ENCODE data around the gene RGMA. TPM values are rescaled to one million over a fixed set of nuclear protein-coding genes. Genes with fewer than 3 reads are reported as not detected.

RGMA gene
- total RNA-seq, 2 donors from 2014 or later, result 10.2 to 18.4 TPM

DNA sequence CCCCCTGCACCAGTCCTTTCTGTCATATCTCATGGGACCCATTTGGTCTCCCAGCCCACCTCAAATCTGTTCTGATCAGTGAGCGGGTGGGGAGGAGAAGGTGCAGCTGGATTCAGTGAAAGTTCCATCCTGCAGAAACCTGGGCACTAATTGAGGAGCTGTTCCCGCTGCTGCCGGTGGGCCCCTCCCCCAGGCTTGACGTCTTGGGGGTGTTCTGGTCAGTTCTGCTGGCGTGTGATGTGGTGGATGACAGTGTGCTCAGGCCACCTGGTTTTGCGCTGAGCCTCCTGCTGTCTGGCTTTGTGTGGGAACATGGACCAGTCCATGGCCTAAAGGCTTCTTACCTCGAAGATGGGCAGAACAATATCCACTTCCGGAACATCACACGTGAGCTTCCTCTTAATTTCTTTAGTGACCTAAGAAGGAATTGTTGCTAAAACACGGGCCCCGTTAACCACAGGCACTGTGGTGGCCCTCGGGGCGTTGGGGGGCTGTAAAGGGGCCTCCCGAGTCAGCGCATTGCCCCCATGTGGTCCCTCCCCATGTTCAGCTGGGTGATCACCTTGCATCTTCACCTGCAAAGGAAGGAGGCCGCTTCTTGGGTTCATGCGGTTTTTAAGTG lies 59.7 kb downstream of the RGMA start:
- peak; percentile 52 for DNase-seq
- intact Hi-C loops (cut with DNase I), result no loop called here
- peak in 1 of 2 donors; percentile 5 for ATAC-seq

DNA sequence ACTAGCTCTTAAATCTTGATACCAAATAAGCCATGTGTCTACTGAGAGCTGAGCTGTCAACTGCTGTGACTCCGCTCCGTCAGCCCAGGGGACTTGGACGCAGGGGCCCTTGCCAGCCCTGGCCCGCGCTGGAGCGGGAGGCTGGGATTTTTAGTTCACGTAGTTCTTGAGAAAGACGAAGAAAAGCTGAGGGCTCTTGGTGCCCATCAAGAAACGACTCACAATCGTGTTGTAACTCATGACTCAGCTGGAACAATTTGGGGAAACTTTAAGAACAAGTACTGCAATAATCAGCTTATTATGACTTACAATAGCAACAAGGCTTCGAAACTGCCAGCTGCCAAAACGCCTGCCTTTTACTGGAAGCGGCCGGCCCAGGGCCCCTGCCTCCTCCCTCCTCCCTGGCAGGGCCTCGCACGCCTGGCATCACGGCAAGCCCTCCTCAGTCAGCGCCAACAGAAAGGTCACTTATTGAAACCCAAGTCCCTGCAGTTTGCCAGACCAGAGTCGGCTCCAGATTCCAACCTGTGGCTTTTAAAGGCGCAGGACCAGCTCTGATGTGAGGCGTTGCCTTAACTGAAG lies 60.3 kb downstream of the RGMA start:
- peak; percentile 87 for DNase-seq
- intact Hi-C loops (cut with DNase I), result no loop called here

DNA sequence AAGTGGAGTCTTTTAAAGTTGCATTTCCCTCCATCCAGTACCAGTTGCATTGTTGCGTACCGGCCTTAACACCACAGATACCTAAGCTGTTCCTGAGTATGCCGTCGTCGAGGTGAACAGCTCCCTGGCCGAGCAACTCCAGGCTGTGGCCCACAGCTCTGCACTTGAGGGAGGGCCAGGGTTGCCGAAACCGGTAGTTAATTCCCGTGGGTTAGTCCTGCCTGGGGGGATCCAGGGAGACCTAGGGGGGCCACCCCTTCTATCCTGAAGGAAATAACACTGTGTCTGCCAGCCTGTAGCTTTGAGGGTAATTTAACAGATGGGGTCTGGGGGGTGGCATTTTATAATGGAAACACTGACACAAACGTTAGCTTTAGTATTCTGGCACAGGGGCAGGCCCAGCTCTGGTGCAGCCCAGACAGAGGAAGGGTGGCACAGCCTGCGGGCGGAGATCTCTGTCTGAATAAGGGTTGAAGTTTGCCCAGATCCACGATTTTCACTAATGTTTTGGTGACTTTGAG lies 60.8 kb downstream of the RGMA start:
- no peak for DNase-seq
- ATAC-seq, result peak in 1 of 2 donors; percentile 2
- intact Hi-C loops (cut with DNase I), result no loop called here

More for the DNA sequence above, 60.3 kb downstream of the RGMA start:
- ATAC-seq, result peak; percentile 70 to 84

DNA sequence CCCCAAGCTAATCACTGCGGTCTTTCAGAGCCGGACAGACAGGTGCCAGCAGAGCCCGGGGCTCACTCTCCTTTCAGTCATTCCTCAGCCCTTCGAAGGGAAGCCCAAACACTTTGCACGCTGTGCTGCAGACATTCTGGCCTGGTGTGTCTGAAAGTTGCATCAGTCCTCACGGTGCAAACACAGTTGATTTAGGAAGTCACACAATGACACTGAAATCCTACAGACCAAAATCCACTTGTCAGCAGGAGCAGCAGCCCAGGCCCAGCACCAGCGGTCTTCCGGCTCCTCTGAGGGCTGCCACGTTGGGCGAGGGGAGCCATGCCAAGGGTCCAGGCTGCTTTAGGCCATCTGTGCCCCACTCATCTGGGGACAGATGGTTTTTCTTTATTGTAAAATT lies 61.6 kb downstream of the RGMA start:
- DNase-seq (no peak), ATAC-seq (no peak)
- intact Hi-C loops (cut with DNase I), result no loop called here

DNA sequence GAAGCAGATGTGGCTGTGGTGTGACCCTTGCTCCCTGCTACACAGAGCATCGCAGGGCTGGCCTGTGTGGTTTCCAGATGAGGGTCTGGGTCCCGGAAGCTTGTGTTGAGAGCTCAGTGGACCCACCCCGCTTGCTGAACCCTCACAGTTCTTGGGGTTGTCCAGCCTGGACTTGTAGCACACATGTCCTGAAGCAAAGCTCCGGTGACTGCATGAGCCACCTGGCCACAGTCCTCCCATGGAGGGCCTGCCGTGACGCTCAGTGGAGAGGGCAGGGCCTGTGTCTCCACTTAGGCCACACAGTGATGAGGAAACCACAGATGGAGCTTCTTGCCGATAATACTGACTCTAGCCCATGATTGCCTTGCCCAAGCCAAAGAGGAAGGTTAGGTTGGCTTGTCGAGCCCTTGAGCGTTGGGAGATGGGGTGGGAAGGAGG lies 62.6 kb downstream of the RGMA start:
- DNase-seq (no peak), ATAC-seq (no peak)
- intact Hi-C loops (cut with DNase I), result no loop called here

DNA sequence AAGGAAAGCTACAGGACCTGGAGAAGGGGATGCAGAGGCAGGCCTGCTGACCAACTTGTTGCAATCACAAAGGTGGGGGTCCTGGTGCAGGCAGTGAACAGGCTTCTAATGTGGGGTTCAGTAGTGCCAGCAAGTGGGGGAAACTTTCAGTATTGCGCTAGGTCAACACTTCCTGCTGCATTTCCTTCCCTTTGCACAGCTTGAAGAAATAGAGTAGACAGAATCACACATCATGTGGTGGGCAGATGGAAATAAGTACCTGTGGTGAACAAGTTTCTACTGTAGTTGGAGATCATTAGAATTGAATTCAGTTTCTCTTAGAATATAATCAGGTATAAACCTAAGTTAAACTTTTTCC lies 63.4 kb downstream of the RGMA start:
- intact Hi-C loops (cut with DNase I), result no loop called here
- ATAC-seq, result no peak
- DNase-seq, result no peak

DNA sequence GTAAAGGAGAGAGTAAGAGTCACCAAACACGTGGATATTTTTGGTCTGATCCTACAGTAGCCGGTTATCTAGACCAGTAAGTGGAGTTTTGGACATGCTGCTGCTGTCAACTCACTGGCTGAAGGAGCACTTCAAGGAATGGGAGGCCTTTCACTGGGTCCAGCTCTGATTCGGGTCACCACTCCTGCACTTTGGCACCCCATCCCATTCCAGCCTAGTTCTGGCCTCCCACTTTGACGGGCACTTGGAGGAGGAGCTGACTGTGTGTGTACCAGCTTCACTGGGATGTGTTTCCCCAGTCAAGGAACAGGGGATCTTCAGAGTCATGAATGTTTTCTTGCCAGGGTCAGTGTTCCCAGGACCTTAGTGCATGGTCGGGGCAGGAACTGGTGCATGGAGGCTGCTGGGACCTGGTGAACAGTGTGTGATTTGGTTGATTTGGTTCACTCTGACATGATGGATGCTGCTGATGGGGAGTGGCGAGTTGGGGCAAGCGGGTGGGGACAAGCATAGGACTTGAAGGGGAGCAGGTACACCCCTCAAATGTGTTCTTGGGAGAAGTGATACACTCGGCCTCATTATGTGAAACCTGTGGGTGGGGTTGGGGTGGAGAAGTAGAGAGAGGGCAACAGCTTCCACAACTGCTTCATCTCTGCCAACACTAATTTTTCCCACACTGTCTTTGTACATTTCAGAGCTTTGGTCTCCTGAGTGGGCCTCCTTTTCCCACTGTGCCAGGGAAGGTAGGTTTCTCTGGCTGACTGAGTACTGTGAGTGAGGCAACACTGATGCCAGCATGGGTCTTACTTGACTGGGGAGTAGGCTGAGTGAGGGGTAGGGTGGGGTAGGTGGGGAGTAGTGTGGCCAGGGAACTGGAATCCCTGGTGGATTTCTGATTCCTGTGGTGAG lies 64.0 kb downstream of the RGMA start:
- intact Hi-C loops (cut with DNase I), result no loop called here
- DNase-seq (no peak), ATAC-seq (no peak)

DNA sequence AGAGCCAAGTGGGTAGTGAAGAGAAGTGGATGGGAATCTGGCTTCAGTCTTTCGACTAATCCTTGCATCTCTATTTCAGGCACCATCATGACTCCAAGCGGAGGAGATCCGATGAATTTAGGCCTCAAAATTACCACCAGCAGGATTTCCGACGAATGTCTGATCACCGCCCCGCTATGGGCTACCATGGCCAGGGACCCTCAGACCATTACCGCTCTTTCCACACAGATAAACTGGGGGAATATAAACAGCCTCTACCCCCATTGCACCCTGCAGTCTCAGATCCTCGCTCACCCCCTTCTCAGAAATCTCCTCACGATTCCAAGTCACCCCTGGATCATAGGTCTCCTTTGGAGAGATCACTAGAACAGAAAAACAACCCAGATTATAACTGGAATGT lies 64.7 kb downstream of the RGMA start:
- intact Hi-C loops (cut with DNase I), result no loop called here
- ATAC-seq, result no peak
- DNase-seq, result no peak

DNA sequence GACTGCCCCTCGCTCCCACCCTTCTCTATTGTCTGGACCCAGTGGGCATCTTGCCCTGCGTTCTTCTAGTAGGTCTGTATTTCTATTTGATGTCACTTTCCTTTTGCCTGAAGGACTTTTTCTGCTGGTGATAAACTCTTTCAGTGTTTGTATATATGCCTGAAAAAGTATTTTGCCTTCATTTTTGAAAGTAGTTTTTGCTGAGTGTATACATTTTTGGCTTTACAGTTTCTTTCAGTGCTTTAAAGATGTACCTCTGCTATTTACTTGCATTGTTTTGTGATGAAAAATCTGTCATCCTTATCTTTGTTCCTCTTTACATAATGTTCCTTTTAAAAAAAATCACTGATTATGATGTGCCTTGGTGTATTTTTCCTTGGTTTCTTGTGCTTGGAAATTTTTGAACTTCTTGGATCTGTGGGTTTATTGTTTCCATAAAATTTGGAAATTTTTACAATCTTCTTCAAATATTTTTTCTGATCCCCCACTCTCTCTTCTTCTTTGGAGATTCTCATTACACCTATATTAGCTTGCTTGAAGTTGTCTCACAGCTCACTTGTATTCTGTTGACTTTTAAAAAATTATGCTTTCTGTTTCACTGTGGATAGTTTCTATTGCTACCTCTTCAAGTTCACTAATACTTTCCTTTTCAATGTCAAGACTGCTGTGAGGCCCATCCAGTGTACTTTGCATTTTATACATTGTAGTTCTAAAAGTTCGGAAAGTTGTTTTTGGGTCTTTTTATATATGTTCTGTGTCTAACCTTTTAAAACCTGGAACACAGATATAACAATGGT lies 67.8 kb downstream of the RGMA start:
- ATAC-seq (no peak), DNase-seq (no peak)
- intact Hi-C loops (cut with DNase I), result no loop called here

DNA sequence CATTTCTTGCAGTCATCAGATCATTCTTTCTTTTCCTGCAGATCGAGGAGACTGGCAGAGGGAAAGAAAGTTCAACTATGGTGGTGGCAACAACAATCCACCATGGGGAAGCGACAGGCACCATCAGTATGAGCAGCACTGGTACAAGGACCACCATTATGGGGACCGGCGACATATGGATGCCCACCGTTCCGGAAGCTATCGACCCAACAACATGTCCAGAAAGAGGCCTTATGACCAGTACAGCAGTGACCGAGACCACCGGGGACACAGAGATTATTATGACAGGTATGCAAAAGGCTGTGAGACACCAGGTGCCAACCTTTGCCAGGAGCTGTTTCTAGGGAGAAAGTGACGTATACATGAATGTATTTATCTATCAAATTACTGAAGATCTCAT lies 69.0 kb downstream of the RGMA start:
- ATAC-seq, result no peak
- no peak for DNase-seq
- intact Hi-C loops (cut with DNase I), result loop anchor here in 1 of 2 donors (10.0 kb wide), 1 partner anchor 75 kb away; no protein-coding TSS in a partner anchor

DNA sequence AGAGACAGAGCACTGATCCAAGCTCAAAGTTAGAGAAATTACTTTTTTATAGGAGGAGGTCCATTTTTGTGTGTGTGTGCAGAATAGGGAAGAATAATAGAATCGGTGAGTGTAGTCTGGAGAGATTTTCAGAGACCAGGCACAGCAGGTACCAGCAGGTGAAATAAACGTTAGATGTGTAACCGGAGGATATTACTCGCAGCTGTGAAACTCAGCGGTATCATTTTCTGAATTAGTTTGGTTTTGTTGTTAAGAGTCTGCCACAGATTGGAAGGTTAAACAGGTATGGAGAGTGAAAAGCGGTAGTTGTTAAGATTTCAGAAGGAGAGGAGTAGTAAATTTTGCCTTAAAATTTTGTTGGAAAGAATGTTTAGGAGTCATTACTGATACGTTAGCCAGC lies 69.9 kb downstream of the RGMA start:
- DNase-seq, result no peak
- intact Hi-C loops (cut with DNase I), result loop anchor here in 1 of 2 donors (10.0 kb wide), 1 partner anchor 74 kb away; no protein-coding TSS in a partner anchor
- no peak for ATAC-seq

DNA sequence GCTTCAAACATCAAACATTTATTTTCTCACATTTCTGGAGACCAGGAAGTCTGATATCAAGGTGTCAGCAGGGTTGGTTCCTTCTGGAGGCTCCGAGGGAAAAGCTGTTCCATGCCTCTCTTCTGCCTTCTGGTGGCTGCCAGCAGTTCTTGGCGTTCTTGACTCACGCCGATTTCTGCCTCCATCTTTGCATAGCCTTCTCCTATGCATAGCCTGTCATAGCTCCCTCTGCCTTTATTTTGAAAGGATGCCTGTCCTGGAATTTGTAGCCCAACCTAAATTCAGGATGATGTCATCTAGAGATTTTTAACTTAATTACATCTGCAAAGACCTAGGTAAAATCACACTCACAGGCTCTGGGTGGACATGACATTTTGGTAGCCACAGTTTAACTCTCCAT lies 70.4 kb downstream of the RGMA start:
- DNase-seq (no peak), ATAC-seq (peak in 1 of 2 donors; percentile 24)
- intact Hi-C loops (cut with DNase I), result loop anchor here in 1 of 2 donors (10.0 kb wide), 1 partner anchor 74 kb away; no protein-coding TSS in a partner anchor

DNA sequence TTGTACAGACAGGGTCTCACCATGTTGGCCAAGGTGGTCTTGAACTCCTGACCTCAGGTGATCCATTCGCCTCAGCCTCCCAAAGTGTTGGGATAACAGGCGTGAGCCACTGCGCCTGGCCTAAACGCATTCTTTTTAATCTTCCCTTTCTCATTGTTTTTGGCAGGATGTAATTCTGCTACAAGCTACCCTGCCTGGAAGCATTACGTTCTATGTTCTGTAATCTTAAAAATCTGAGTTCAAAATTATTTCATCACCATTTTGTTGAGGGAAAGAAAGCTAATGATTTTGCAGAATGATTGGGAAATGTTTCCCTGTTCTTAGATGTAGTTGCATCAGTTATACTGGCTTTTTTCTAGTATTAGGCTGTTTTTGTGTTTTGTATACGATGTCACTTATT lies 71.5 kb downstream of the RGMA start:
- DNase-seq, result no peak
- peak in 1 of 2 donors; percentile 36 for ATAC-seq
- intact Hi-C loops (cut with DNase I), result loop anchor here in 1 of 2 donors (10.0 kb wide), 1 partner anchor 73 kb away; no protein-coding TSS in a partner anchor

DNA sequence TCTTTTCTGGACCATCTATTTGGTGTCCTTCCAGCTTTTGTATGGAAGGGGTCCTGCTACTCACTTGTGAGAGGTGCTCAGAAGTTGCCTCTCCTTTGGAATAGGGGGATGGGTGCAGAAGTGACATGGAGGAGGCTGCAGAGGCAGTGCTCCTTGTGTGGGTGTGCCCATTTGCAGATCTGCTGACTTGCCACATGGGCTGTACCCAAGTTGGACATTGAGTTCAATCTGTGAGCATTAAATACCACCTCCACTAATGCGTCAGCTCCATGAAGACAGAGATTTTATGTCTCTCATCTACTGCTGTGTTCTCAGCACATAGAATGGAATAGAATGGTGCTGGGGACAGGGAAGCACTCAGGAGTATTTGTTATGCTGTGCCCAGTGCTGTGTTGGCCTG lies 76.2 kb downstream of the RGMA start:
- no peak for ATAC-seq
- intact Hi-C loops (cut with DNase I), result loop anchor here in 1 of 2 donors (10.0 kb wide), 1 partner anchor 68 kb away; no protein-coding TSS in a partner anchor
- no peak for DNase-seq

DNA sequence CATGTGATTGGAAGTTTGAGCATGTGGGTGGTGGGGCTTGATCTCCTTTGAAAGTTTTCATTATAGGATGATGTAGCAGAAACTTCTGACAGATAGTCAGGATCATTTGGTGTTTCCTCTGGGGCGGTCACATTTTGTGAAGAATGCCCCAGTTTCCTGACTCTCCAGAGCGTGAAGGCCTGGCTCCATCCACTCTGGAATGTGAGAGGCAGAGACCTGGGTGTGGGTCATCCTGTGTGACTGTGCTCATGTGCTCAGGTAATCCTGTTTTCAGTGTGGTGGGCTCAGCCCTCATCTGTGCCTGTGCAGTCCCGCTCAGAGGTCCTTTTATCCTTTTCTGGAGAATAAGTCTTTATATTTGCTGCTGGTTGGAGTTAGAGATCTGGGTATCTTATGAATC lies 81.0 kb downstream of the RGMA start:
- DNase-seq (no peak), ATAC-seq (no peak)
- intact Hi-C loops (cut with DNase I), result loop anchor here in 1 of 2 donors (10.0 kb wide), 1 partner anchor 213 kb away; no protein-coding TSS in a partner anchor

DNA sequence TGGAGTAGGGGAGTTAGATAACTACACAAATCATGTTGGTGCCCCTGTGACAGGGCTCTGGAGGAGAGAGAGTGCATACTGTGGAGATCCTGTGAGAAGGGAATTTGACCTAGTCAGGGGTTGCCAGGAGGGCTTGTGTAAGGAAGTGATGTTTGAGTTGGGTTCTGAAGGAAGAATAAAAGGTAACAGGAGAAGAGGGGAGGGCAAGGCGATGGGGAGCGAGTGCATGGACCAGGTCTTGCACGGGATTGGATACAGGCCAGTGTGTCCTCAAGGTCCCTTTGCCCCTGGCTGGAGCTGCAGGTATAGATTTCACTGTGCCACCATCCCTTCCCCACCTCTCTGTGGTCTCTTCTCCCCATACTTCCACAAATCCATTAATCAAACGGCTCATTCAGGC lies 83.9 kb downstream of the RGMA start:
- intact Hi-C loops (cut with DNase I), result loop anchor here in 1 of 2 donors (10.0 kb wide), 1 partner anchor 210 kb away; no protein-coding TSS in a partner anchor
- DNase-seq (no peak), ATAC-seq (no peak)

DNA sequence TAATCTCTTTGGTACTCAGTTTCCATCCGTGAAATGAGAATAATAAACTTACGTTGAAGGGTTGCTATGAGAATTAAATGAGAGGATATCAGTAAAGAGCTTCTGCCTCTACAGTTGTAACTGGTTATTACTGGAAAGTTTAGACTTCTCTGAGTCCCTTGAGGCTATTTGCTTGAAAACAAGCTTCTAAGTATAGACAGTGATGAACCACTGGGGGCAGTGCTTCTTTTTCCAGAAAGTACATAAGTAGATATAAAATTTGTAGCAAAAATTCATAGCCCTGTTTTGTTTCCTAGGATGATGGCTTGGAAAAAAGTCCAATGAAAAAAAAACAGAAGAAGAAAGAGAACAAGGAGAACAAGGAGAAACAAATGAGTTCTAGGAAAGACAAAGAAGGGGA lies 87.1 kb downstream of the RGMA start:
- DNase-seq (no peak), ATAC-seq (no peak)
- intact Hi-C loops (cut with DNase I), result loop anchor here in 1 of 2 donors (10.0 kb wide), 1 partner anchor 207 kb away; no protein-coding TSS in a partner anchor

DNA sequence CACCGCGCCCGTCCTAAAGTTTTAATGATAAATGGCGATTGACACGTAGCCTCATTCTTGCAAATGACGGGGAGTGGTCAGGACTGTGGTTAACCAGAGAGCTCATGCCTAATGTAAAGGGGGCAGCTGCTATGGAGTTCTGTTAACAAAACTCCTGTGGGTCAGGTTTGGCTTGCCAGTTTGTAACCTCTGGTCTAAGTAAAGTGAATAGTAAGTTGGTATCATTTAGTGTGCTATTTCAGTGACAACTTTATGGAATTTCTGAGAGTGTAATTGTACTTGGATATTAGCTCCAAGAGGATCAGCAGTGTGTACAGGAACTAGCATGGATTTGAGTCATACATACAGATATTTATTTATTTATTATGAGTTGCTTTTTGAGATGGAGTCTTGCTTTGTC lies 87.9 kb downstream of the RGMA start:
- intact Hi-C loops (cut with DNase I), result loop anchor here in 1 of 2 donors (10.0 kb wide), 1 partner anchor 206 kb away; no protein-coding TSS in a partner anchor
- DNase-seq (no peak), ATAC-seq (no peak)
